OCI-LY7 (cell line): Measurements from ENCODE around the gene SCN5A.

Source experiments
- EZH2phosphoT487 ChIP-seq: fragments of 200-600 bp; sonication (generic); IDR thresholded peaks from 2 replicates; pipeline ENCODE4 v1.6.1; 2018; ENCODE audit warnings: low read depth, borderline replicate concordance, mild to moderate bottlenecking, mixed run types, antibody characterized with exemption, low read length, moderate library complexity, mixed read lengths
- TF ChIP-seq, protein P1 (sequence below): fragments of 200-600 bp; sonication (generic); conservative IDR thresholded peaks from 2 replicates; pipeline ENCODE4 v1.5.1; 2014; ENCODE audit warnings: mild to moderate bottlenecking, antibody characterized with exemption, low read length, moderate library complexity, mixed read lengths

DNA sequence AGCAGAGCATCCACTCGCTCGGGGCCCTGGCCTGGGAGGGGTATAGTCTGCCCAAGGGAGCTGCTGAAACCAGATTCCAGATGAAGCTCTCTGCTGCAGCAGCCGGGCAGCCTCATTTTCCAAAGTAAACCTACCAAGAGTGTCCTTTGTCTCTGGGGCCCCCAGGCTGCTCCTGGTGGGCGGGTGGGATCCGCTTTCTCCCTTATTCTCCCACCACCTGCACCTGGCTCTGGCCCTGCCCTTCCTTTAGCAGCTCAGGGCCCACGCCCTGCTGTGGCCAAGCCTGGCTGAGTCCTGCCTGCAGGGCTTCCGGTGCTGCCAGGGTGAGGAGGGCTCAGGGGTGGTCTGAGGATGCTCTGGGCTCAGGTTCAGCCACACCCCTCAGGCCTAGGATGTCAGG, 13.0 kb downstream of the SCN5A start:
- TF ChIP-seq, protein P1, sequence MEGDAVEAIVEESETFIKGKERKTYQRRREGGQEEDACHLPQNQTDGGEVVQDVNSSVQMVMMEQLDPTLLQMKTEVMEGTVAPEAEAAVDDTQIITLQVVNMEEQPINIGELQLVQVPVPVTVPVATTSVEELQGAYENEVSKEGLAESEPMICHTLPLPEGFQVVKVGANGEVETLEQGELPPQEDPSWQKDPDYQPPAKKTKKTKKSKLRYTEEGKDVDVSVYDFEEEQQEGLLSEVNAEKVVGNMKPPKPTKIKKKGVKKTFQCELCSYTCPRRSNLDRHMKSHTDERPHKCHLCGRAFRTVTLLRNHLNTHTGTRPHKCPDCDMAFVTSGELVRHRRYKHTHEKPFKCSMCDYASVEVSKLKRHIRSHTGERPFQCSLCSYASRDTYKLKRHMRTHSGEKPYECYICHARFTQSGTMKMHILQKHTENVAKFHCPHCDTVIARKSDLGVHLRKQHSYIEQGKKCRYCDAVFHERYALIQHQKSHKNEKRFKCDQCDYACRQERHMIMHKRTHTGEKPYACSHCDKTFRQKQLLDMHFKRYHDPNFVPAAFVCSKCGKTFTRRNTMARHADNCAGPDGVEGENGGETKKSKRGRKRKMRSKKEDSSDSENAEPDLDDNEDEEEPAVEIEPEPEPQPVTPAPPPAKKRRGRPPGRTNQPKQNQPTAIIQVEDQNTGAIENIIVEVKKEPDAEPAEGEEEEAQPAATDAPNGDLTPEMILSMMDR, result no peak
- TF ChIP-seq EZH2phosphoT487, result no peak
